GM18519 (cell line): ENCODE measurements around the gene FNBP1.

Experiments
- ATAC-seq: cut with Tn5 transposase; IDR thresholded peaks from one replicate; pipeline ENCODE4 v1.9.1; 2021; ENCODE audit warnings: mild to moderate bottlenecking, moderate library complexity; ENCODE audit not compliant: unreplicated experiment, low FRiP score

The FNBP1 gene

DNA sequence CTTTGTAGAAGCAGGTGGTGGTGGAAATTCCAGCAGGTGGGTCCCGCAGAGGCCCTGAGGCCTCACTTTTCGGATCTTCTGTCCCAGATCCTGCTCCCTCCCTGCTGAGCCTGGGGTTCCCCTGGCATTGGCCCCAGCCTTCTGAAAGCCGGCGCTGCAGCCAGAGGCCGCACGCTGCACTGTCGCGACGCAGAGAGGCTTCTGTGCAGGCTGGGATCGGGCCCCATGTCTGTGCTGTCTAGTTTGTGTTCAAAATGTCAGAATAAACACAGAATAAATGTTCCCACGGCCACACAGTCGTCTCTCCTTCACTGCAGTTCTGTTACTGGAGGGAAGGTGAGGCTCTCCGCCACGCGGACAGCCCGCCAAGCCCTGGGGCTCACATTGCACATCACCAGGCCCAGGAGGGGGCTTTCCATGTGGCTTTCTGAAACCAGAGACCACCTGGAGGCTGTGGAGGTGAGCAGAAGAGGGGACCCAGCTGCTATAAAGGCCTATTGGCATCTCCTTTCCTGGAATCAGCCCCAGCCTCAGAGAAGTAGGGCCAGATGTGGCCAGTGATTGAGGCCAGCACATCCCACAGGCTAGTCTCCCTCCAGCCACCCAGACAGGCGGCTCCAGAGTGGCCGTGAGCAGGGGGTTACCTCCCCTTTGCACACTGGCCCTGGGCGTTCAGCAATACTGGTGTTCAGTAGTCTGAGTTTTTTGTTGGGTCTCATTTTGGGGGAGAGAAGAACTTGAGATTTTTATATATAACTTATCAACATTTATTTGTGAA, 161.3 kb downstream of the FNBP1 start:
- ATAC-seq = no peak

DNA sequence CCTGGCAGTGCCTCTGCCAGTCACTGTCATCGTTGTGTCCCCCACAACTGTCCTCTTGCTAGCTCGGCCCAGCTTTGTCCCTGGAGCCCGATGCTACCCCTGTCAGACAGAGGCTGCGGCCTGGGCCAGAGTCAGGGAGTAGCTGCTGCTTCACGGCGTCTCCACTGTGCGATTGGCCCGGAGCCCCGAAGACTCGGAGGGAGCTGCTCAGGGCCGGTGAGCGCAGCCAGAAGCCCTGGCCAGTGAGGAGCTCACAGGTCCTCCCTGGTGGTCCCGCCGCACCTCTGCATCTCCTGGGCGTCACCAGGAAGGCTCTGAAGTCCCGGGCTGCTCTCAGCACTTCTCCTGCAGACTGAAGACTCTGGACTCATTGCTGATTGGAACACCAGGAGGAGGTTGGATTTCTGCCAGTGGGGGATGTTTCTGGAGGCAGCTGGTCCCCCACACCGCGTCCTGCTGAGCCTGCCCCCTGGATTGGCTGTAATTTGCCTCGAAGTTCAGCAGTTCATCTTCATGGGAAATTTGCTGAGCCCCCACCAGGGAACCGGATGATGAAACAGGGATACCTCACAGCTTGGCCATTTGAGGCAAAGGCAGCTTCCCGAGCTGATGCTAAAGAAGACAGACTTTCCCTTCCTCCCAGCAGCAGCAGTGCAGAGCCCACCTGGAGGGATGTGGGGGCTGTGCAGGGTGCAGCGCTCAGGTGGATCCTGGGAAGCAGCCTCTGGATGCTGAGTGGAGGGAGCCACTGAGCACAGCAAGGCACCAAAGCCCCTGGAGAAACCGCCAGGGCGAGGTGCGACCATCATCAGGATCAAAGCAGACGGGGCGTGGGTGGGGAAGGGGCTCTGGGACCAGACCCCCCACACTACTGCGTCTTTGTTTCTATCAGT, 162.1 kb downstream of the FNBP1 start:
- no peak for ATAC-seq

DNA sequence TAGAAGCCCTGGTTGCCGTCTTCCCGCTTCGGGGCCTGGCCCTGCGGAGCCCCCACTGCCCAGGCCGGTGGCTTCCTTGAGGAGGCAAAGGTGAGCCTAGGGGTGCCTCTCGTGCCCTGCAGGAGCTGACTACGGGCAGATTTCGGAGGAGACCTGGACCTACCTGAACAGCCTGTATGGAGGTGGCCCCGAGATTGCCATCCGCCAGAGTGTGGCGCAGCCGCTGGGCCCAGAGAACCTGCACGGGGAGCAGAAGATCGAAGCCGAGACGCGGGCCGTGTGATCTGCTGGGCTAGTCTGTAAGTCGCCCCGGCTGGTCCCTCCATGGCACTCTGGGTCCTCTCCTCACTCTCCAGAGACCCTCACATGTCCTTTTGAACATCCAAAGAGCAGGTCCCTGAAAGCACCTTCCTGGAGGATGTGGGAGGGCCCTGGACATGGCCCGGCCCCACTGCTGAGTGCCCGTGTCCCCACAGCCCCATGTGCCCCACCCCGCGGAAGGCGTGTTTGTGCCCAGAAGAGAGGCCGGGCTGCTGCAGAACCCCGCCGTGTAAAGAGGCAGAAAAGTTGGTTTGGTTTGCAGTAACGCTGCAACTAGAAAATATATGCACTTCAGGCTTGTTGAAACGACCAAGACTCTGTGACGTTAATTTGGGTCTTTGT, 162.9 kb downstream of the FNBP1 start:
- no peak for ATAC-seq

DNA sequence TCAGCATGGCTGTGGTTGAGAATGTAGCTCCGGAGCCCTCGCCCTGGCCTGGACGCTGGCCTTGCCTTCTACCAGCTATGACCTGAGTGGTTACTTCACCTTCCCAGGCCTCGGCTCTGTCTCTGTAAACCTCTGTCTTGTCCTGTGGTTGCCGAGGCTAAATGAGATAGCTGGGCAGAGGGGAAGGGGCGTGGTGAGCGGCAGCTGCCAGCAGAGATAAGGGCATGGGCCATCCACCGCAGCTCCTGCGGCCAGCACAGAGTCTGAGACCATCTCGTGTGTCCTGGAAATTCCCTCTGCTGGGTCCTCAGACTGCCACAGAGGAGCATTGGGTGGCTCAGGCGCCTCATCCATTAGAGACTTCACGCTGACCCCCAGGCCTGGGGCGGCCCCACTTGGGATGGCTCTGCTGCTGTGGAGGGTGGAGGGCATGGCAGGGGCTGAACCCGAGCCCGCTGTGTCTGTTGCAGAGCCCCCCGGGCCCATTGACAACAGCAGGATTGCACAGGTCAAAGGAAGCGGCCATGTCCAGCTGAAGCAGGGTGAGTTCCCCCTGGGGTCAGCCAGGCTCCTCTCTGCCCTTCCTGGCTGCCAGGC, 163.8 kb downstream of the FNBP1 start:
- no peak for ATAC-seq

DNA sequence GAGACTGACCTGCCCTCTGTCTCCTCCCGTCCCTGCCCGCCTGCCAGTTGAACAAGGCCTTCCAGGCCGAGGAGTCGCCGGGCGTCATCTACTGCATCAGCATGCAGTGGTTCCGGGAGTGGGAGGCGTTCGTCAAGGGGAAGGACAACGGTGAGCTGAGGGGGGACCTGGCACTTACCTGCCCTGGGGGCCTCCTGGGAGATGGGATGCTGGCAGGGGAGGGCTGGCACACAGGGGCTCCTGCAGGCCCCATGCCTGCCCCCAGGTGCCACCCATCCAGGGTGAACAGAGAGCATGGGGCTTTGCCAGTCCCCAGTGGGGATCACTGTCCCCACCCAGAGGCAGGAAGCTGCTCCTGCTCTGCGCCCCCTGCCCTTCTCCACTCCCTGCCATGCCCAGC, 164.7 kb downstream of the FNBP1 start:
- ATAC-seq = no peak

DNA sequence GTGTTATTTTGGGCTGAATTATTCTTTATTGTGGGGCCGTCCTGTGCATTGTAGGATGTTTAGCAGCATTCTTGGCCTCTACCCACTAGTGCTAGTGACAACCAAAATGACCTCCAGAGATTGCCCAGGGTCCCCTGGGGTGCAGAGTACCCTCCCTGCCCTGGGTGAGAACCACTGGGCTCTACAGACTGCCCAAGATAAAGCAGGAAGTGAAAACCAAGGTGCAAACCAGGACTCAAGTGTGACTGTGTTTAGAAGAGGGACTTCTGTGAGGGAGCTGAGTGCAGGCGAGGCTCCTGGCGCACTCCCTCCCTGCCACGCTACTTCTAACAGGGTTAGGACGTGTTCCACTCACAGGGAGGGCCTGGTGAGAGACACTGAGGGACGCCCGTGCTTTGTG, 166.2 kb downstream of the FNBP1 start:
- ATAC-seq = no peak

DNA sequence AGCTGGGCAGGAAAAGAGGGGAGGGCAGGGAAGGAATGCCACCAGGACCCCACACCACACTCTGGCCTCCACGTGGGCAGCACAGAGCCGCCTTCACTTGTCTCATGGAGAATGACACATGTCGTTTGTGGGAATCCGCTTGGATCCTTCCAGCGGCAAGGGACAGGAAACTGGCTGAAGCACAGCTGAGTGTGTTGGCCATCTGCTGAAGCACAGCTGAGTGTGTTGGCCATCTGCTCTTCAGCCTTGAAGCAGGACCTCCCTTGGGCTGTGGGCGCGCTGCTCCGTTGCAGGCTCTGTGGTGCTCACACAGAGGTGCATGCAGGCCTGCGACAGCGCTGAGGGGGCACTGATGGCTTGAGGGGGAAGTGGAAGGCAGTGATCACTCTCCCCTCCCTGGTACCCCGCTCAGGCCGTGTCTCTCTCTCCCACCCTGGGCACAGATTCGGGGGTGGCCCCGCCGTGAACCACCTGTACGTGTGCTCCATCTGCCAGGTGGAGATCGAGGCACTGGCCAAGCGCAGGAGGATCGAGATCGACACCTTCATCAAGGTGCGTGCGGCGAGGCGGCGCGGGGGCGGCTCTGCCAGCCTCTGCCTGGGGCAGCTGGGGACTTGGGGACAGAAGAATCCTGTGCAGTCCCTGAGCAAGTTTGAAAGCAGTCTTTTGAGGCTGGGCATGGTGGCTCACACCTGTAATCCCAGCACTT, 167.1 kb downstream of the FNBP1 start:
- no peak for ATAC-seq

DNA sequence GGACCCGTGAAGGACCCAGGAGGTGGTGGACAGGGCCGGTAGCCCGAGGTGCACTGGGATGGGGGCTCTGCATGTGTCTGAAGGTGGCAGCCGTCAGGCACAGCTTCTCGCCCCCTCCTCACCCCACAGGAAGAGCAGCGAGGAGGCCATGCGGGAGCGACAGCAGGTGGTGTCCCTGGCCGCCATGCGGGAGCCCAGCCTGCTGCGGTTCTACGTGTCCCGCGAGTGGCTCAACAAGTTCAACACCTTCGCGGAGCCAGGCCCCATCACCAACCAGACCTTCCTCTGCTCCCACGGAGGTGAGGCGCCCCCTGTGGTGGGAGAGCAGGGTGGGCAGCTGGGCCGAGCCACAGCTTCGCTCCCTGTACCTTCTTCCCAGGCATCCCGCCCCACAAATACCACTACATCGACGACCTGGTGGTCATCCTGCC, 167.8 kb downstream of the FNBP1 start:
- no peak for ATAC-seq

DNA sequence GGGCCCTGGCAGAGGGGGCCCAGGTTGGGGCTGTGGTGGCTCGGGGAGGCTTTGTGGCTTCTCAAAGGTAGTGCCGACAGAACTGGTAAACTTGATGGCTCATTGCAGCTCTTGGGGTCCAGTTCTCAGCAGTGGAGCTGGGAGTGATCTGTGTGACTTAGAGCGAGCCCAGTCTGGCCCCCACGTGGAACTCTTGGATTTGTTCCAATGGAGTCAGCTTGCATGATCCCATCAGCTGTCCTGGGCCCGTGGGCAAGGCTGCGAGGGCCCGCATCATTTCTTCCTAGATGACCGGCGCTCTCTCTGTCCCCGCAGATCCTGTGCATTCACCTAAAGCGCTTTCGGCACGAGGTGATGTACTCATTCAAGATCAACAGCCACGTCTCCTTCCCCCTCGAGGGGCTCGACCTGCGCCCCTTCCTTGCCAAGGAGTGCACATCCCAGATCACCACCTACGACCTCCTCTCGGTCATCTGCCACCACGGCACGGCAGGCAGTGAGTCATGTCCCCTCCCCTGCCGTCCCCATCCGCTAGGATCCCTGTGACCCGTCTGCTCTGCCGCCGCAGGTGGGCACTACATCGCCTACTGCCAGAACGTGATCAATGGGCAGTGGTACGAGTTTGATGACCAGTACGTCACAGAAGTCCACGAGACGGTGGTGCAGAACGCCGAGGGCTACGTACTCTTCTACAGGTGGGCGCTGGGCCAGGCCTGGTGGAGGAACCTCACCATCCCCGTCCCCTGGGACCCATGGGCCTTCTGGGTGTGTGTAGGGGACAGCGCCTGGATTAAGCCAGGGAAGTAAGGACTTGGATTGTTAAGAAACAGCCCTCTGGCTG, 168.5 kb downstream of the FNBP1 start:
- ATAC-seq = no peak

DNA sequence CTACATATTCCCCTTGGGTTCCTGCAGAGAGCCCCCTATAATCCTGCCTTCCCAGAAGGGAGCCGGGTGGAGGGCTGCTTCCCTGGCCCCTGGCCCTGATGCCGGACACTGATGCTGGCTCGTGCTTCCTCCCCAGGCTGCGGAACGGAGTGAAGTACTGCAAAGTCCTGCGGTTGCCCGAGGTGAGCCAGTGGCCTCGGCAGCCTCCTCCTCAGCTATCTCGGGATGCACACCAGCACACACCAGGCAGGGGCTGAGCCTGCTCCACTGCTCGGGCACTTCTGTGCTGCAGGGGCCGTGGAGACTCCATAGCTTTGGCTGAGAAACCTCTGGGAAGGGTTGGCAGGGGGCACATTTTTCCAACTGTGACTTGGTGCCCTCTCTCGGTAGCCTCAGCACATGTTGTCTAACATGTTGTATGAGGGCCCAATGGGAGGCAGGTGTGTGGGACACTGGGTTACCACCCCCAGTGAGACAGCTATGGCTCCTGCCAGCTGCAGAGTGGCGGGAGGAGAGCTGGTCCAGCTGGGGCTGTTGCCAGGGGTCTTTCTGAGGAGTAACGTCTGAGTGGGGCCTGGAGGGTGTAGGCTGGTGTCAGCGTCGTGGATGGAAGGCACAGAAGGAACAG, 169.3 kb downstream of the FNBP1 start:
- ATAC-seq = no peak

DNA sequence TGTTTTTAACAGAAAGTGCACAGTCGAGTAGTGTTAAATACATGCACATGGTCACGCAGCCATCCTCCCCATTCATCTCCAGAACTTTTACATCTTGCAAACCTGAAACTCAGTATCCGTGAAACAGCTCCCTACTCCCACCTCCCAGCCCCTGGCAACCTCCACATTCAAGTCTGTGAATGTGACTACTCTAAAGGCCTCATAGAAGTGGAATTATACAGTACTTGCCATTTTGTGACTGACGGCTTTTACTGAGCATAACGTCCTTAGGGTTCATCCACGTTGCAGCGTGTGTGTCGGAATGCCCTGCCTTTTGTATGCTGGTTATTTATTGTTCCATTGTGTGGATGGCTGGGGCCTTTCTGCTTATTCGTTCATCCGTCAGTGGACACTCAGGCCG, 171.9 kb downstream of the FNBP1 start:
- no peak for ATAC-seq

DNA sequence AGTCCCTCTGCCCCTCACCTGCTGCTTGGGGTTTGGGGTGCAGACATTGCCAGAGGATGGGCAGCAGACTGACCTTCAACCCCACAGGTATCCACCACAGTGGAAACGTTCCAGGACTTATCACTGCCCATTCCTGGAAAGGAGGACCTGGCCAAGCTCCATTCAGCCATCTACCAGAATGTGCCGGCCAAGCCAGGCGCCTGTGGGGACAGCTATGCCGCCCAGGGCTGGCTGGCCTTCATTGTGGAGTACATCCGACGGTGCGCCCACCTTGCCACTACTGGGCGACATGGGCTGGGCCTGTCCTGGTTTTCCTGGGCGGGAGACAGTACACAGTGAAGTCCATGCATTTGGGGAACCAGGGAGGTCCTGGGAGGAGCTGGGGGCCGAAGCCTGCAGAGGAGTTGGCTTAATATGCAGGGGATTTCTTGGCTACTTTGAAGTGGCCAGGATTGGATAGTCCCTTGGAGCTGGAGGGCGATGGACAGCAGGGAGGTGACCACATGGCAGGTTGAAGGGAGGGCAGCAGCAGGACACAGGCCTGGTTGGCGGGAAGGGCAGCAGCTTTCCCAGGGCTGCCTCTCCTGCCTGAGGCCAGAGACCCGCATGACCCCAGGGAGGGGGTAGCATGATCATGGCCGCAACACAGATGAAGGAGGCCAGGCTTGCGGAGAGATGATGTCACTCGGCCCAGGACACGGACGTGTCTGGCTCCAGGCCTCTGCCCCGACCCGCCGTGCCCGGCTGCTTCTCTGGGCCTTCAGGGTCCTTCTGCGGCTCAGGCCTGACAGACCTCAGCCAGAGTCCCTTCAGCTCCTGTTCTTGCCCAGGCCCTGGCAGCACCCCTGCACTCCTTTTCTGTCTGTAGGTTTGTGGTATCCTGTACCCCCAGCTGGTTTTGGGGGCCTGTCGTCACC, 173.1 kb downstream of the FNBP1 start:
- ATAC-seq = no peak

DNA sequence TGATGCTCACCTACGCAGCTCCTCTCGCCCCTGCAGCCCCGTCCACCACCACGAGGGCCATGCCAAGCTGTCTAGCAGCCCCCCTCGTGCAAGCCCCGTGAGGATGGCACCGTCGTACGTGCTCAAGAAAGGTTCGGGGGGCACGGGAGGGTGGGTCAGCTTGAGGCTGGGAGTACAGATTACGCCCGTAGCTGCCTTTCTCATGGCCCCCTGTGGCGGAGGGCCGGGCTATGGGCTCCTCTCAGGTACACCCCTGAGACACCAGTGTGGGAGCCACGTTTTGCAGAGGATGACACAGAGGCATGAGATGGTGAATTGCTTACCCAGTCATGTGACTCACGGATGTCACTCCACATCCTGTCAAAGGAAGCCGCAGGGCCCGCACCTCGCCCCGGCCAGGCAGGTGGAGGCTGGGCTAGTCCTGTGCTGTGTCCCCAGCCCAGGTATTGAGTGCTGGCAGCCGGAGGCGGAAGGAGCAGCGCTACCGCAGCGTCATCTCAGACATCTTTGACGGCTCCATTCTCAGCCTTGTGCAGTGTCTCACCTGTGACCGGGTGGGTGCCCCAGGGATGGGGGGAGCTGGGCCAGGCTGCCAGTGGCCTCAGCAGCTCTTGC, 174.0 kb downstream of the FNBP1 start:
- ATAC-seq = no peak

DNA sequence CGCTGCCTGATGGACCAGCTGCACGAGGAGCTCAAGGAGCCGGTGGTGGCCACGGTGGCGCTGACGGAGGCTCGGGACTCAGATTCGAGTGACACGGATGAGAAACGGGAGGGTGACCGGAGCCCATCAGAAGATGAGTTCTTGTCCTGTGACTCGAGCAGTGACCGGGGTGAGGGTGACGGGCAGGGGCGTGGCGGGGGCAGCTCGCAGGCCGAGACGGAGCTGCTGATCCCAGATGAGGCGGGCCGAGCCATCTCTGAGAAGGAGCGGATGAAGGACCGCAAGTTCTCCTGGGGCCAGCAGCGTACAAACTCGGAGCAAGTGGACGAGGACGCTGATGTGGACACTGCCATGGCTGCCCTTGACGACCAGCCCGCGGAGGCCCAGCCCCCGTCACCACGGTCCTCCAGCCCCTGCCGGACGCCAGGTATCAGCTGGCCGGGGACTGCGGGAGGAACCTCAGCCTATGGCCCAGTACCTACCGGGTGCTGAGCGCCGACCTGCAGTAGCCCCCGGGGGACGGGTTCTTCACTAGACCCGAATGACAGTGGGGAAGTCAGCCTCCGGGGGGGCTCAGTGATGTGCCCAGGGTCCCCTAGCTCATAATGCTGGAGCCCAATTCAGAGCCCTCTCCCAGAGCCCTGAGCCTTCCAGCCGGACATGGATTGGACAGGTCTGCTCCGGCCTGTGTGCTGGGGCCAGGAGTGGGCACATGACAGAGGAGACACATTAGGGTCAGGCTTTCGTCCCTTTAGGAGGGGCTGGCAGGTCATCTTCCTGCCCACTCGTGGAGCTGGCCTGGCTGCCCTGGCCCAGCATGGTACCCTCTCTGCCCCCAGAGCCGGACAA, 174.7 kb downstream of the FNBP1 start:
- no peak for ATAC-seq

DNA sequence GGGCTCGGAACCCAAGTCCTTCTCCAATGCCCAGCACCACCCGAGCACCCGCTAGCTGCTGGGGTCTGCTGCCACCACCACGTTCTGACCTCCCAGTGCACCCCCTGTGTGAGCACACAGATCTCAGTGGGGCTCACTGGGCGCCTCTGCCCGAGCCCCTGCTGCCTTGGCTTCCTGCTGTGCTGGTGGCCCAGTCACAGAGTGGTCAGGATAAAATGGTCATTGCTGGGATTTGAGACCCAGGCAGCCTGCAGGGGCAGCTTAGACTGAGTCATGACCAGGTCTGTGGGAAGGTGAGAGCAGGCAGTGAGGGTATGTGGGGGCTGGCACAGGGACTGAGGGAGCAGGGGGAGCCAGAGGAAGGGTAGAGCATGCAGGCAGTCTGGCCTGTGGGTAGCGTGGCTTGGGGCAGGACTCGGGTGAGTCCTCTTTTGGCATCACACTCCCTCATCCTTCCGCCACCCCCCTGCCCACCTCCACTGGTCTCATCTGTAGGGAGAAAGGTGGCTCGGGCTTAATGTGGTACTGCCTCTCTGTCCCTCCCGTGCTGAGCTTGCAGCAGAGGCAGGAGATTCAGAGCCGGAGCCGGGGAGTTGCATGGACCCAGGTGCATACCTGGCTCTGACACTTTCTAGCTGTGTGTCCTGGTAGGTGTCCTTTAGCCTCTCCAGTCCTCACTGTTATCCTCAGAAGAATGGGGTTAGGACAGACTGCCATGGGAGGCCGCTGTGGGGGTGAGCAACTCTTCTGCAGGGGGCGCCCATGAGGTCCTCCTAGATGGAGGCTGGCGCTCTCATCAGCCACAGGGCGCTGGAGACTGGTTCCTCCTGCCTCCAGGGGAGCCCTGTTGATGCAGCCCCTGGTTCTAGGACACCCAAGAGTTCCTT, 175.6 kb downstream of the FNBP1 start:
- ATAC-seq = no peak
